UCSD-AML1 (cell line): ENCODE data around the gene ACOT13.
"Not testable (repeated sequence)": the region's sequence is repeated elsewhere in the genome, so short reads cannot be mapped to it uniquely, and the experiment has no call there.

ENCODE experiments used
- DNase-seq: peaks from one replicate; lab custom pipeline; 2025; ENCODE audit not compliant: unreplicated experiment; lab: John Stamatoyannopoulos, UW

Gene ACOT13

GRCh38 chr6:24721461-24722215 is 54.8 kb downstream of the ACOT13 start:
- no peak for DNase-seq

- no peak for DNase-seq
Measured at GRCh38 chr6:24723270-24723669, 56.4 kb downstream of the ACOT13 start.

- DNase-seq, result not testable (repeated sequence)
Measured at GRCh38 chr6:24730653-24731052, 63.8 kb downstream of the ACOT13 start.

- not testable (repeated sequence) for DNase-seq
Measured at GRCh38 chr6:24731456-24732134, 64.7 kb downstream of the ACOT13 start.

- DNase-seq, result no peak
Measured at GRCh38 chr6:24734166-24734565, 67.3 kb downstream of the ACOT13 start.

- DNase-seq, result not testable (repeated sequence)
Measured at GRCh38 chr6:24734710-24735109, 67.8 kb downstream of the ACOT13 start.

GRCh38 chr6:24738741-24739140 is 71.9 kb downstream of the ACOT13 start:
- no peak for DNase-seq

GRCh38 chr6:24740861-24741260 is 74.0 kb downstream of the ACOT13 start:
- DNase-seq, result no peak

GRCh38 chr6:24742216-24742738 is 75.4 kb downstream of the ACOT13 start:
- DNase-seq, result no peak

- no peak for DNase-seq
Measured at GRCh38 chr6:24743265-24743943, 76.5 kb downstream of the ACOT13 start.

- DNase-seq, result no peak
Measured at GRCh38 chr6:24743944-24744335, 77.1 kb downstream of the ACOT13 start.

GRCh38 chr6:24744911-24745310 is 78.0 kb downstream of the ACOT13 start:
- no peak for DNase-seq

- DNase-seq, result no peak
Measured at GRCh38 chr6:24749297-24749696, 82.4 kb downstream of the ACOT13 start.

GRCh38 chr6:24750878-24751277 is 84.0 kb downstream of the ACOT13 start:
- DNase-seq, result not testable (repeated sequence)

- no peak for DNase-seq
Measured at GRCh38 chr6:24752503-24752902, 85.6 kb downstream of the ACOT13 start.

- no peak for DNase-seq
Measured at GRCh38 chr6:24752917-24753492, 86.1 kb downstream of the ACOT13 start.

GRCh38 chr6:24753545-24753944 is 86.7 kb downstream of the ACOT13 start:
- DNase-seq, result no peak

GRCh38 chr6:24754378-24754777 is 87.5 kb downstream of the ACOT13 start:
- not testable (repeated sequence) for DNase-seq
